T-helper 1 cell (primary cell): ENCODE measurements around the gene CCDC70.
A peak's percentile ranks its signal among the peaks of the same experiment; 100 is the strongest.

Experiments used
- DNase-seq, 5 donors: peaks; one replicate each; pipeline ENCODE4 v3.0.0-alpha.2; 2012 to 2020

The CCDC70 gene

DNA sequence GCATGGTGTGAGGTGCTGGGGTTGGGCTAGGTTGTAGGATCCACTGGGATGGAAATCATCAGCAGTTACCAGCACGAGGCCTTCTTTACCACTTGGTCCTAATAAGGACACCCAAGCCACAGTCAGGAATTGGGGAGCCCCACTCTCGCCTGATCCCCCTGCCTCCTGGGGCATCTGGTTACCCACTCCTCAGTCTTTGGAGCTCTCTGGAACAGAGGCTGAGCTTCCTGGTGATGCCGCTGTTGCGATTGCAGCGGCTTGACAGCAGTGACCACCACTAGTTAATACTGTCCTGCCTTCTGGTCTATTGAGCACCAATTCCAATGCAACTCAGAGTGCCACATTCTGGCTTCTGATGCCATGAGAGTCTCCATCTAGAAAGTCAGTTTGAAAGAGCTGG, 30.2 kb upstream of the CCDC70 start:
- DNase-seq = no peak

DNA sequence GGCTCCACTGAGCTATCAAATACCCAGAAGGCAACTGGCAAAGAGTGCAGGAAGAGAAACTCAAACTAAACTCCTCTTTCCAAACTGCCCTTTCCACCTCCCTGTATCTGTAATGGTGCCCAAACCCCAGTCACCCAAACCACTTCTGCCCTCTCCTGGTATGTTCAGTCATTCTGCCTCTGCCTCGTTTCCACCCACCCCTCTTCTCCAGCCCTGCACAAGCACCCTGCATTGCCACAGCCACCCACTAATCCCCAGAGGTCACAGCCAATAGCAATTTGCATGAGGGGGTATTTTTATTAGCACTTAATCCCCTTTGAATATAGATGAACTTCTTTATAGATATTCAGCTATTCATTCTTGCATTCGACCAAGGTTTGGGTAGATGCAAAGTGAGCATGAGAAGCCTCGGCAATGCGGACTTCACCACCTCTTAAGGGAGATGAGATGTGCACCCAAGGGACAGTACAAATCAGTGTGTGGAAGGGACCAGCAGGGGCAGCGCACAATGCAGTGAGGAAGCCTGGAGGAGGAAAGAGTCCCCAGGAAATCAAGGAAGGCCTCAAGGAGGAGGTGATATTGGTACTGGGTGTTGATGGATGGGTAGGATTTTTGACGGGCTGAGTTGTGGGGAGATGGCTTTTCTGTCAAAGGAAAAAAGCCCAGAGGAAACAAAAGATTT, 29.2 kb upstream of the CCDC70 start:
- DNase-seq = peak in 4 of 5 donors; percentile 43 to 57 (median 52)

DNA sequence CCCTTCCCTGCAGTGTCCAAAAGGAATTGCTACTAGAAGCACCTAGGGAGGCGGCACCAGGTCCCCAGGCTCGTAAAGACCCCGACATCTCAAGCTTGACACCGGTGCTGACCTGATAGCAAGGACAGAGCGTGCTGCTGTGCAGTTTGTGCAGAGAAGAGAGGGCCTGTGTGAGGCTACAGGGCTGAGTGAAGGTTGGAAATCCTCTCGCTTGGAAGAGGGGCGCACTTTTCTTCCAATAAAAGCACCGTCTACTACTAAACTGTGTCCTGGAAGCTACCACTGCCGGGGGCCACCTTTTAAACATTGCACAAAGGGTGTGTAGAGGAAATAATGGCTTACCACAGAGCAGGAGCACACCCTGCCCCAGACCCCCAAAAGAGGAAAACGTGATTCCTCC, 27.8 kb upstream of the CCDC70 start:
- DNase-seq = no peak

DNA sequence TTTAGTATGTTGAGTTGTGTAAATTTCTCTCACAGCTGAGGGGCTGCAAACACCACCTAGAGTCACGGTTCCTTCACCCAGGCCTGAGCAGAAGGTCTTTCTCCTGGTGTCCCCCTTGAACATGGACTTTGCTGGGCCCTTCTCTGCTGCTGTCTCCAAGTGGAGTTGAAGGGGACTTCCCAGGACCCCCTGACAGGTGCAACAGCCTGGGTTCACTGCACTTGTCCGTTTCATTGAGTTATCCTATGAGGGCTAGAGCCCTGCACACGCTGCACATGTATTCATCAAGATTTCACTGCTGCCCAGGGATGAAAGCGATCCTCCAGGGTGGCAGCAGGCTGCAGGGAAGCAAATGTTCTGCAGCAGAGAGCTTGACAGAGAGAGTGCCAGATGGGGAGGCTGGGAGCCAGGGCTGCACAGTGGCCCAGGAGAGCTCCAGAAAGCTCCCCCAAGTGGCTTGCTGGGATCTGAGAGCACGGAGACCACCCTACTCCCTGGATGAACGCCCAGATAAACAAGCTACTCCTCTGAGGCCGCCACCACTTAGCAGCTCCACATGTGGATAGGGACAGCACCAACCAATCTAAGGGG, 27.1 kb upstream of the CCDC70 start:
- DNase-seq = no peak

DNA sequence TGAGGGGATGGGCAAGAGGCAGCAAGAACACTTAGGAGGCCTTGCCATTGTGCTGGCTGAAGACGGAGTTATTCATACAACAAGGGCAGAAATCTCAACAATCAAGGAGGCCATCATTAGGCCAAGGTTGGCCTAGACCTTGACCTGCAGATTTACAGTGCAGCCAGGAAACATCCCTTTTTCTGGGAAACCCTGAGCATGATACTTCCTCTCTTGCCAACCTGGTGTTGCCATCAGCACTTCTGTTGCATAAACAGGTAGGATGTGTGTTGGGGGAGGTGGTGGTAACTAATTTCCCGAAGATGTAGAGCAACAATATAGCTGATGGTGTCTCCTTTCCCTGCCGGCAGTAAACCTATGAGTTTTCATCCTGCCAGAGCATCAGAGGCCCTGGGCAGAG, 24.8 kb upstream of the CCDC70 start:
- no peak for DNase-seq

DNA sequence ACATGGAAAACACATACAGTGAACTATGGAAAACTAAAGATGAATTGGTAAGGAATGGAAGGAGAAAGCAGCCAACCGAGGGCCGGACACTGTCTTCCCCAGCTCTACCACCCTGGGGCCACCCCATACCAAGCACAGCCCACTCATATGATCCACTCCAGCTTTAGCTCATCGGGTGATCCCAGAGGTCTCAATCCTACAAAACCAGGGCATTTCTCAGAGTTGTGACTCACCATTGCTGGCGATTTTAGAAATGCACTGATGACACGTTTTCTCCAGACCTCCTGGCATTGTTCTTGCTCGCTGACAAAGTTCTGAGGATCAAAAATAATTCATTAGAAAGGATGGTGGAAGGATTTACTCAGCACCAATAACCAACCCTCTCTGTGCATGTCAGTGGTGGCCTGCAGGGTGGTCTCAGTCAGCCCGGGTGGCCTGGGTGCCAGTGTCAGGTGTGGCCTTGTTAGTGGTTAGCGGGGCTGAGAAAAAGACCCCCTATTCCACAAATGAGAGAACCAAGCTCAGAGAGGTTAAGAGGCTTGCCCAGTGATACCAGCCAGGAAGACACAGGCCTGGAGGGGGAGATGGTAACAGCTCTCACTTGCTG, 23.4 kb upstream of the CCDC70 start:
- DNase-seq = no peak

DNA sequence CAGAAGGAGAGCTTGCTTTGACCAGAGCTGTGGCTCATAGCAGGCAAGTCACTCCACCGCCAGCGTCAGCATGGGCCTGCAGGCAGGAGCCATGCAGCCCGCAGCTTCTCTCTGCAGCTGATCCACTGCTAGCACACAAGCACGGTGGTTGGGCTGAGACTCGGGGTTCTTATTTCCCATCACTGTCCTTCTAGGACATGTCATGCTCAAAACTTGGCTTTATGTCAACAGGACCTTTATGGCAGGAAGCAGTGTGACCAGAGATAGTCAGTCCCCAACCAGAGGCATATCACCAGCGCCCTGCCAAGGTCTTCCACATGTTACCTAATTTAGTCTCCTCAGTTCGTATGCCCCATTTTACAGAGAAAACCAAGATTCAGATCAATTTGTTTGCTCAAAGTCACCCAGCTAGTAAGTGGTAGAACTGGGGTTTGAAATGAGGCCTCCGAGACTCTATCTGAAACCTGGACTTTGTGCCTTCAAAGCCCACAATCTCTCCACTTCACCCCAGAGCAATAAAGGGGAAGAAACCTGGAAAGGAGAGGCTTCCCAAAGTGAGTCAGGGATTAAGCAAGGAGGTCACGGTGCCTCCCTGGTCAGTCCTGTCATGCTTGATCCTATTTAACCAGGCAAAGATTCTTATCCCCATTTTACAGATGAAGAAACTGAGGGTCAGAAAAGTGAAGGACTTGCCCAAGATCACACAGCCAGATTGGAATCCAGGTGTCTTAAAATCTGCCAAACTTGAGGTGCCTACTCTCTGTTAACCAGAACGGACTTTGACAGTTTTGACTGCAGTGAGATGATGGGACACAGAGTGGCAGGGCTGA, 21.8 kb upstream of the CCDC70 start:
- DNase-seq = no peak

DNA sequence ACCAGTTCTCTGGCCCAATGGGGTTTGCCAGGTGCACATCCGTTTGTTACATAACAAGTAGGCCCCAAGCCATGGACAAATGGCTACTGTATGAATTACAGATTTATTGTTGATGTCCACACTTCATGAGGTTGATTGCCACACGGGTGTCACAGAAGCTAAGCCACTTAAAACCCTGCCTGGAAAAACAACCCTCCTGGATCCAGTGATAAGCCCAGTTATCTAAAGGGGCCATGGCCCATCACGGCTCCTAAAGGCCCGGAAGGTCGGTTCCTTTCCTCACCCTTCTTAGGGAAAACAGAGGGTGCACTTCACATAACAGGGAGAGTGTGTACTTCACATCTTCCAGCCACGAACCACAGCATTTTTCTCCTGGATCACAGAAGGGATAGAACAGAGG, 20.9 kb upstream of the CCDC70 start:
- DNase-seq = no peak

DNA sequence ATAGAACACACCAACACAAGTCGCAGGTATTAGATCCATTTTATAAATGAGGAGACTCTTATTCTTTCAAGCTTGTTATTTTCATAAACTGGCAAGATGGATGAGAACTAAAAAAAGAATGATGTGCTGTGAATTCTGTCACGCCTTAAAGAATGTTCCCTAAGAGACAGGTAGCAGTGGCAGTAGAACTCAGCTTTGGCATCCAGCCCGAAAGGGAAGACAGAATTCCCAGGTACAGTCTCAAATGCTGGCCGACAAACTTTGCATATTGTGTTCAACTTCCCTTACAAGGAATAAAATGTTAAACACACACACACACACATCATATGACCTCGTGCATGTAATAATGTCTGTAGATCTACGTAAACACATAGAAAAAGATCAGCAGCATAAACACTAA, 20.0 kb upstream of the CCDC70 start:
- DNase-seq = no peak

DNA sequence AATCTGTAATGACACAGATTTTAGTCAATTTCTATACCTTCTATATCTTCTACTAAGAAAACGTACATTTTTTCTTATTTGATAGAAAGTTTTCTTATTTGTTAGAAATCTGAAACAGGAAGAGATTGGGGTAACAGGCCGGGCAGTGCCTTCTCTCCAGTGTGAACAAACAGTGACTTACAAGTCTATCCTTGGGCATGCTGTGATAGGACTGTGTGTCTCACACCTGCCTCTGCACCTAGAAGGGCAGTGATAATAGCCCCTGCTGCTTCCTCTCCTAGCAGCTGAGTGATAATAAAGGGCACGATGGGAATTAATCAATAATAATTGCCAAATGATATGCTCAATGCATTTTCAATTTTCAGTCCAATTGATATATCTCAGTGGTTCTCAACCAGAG, 18.2 kb upstream of the CCDC70 start:
- no peak for DNase-seq

DNA sequence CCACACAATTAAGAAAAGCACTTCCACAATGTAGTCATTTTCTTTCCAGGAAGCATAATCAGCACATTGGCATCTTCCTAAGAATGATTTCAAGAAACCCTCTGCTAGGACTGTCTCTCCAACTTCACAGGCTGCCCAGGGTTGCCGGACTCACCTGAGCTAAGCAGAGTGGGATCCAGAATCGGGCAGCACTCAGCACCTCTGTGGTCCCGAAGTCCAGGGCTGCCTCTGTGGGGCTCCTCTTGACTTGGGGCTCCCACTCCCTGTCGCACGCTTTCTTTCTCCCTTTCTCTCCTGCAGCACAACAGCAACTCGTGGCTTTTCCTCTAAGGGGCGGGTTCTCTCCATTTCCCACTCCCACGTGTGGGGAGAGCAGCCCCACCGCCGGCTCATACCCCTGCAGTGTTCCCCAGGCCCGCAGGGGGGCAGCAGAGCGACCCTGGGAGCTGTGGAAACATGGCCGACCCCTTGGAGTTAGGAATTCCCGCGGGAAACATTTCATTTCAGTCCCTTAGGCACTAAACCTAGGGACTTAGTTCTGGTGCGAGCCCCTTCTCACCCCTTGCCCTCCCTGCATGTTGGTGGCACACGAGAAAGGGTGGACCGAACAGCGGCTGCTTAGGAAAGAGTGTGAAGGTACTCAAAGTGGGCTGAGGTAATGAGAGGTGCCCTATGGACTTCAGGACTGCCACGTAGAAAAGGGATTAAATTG, 16.8 kb upstream of the CCDC70 start, which contains the start of gene TMEM272:
Gene TMEM272 (minus strand): TSS at position 316 of the 712 bp plus-strand sequence. CDS start 6,647 bp downstream, outside the sequence.
- peak in 3 of 5 donors; percentile 25 to 42 (median 31) for DNase-seq

DNA sequence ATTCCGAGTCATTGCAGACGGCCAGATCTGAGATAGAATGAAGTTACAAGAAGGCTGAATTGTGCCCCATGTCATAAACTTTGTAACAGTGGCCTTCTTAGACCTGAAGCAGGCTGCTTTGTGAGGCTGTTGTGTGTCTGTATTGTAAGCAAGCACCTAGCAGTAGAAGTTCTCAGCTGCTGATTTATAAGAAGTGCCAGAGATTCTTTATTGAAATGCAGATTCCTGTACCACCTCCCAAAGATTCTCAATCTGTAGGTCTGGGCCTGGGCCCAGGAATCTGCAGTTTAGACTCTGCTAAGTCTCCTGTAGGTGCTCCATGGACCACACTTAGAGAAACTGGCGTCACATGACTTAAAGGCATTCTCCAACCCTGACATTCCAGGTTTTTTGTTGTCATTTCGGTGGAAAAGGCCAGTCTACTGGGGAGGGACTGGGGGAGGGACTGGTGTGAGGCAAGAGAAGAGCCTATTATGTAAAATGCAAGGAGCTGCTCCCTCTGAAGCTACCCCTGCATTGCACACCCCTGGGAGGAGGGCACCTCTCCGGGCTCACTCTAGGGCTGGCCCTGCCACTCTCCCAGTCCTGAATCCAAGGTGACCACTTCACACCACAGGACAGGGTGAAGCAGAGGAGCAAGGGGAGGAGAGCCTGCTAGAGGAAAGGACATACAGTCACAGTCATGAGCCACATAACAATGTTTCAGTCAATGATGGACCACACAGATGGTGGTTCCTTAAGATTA, 16.0 kb upstream of the CCDC70 start:
- DNase-seq = no peak

DNA sequence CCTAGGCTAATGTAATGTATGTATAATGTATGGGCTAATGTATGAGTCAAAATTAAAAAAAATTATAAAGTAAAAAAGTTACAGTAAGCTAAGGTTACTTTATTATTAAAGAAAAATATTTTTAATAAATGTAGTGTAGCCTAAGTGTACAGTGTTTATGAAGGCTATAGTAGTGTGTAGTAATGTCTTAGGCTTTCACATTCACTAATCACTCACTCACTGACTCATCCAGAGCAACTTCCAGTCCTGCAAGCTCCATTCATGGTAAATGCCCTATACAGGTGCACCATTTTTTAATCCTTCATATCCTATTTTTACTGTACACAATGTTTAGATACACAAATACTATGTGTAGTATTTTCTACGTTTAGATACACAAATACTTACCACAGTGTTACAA, 15.0 kb upstream of the CCDC70 start:
- no peak for DNase-seq

DNA sequence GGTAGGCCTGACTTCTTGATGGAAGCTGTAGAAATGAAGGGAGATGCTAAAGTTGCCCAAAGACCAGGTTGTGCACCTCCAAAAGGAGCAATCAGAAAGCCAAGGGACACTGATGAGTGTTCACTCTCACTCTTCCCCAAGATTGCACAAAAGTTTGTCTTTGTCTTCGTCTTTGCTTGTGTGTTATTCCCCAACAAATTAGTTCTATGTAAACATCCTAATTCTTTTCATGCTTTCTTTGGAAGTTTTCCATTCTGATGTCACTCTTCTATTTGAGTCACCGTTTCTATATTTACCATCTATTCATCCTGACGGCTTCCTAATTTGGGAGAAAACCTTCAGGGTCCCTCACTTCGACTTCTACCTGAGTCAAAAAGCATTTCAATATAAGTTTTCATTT, 13.1 kb upstream of the CCDC70 start:
- DNase-seq = no peak

DNA sequence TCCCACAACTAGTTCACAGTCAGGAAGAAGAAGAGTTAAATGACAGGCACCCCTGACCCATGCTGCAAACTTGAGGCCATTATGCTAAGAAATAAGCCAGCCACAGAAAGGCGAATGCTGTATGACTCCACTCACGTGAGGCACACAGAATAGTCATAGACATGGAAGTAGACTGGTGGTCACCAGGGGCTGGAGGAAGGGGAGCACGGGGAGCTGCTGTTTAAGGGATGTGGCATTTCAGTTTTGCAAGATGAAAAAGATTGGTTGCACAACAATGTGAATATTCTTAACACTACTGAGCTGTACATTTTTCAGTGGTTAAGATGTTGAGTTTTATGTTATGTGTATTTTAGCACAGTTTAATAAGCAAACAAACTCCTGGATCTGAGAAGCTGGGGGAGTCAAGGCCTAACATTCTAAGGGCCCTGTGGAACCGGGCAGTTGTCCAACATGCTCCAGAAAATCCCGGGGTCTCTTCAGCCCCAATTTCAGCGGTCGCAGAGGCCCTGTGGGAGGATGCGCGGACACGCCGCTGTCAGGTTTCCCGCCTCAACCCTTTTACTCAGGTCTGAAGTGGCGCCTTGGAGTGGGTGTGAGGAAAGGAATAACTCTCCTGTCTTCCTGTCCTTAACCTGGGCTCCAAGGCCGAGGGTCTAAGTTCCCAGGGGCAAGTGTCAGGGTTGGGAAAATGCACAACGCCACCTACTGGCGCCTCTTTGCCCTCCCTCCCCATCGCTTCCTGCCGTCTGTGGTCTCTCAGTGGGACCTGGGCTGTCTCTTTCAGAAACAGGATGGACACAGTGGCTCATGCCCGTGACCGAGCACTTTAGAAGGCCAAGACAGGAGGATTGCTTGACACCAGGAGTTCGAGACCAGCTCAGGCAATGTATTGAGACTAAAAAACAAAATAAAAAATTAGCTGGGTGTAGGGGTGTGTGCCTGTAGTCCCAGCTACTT, 12.3 kb upstream of the CCDC70 start:
- DNase-seq = peak in 2 of 5 donors; percentile 13 to 22

DNA sequence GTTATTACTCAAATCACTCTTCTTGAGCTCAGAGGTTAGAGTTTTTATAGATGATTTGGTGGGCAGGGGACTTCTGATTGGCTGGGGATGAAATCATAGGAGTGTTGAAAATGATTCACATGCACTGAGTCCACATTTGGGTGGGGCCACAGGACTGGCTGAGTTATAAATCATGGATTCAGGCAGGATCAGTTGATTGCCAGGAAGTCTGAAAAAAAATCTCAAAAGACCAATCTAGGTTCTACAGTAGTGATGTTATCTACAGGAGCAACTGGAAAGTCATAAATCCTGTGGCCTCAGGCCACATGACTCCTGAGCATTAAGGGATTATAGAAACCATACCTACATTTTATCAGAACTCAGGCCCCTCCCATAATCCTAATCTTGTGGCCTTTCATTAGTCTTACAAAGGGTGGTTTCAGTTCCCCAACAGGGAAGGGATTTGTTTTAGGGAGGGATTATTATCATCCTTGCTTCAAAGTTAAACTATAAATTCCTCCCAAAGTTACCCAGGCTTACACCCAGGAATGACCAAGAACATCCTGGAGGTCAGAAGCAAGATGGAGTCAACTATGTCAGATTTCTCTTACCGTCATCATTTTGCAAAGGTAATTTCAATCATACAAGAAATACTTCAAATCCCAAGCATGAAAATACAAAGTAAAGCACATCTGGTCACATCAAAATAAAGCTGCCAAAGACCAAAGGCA, 5.6 kb upstream of the CCDC70 start:
- no peak for DNase-seq

DNA sequence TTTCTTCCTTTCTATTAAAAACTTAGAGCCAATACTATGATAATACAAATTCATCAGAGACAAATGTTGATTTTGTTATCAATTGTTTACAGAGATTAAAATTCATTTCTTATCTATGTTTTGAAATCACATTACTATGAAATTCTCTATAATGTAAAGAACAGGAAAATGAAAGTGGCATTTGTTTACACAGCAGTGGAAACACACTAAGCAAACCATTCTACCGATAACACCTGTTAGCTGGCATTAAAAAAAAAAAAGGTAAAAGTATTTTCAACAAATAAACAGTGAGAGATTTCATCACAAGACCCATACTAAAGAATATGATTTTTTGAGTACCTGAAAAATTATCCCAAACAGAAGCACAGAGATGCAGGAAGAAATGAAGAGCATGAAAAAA, 4.8 kb upstream of the CCDC70 start:
- no peak for DNase-seq

DNA sequence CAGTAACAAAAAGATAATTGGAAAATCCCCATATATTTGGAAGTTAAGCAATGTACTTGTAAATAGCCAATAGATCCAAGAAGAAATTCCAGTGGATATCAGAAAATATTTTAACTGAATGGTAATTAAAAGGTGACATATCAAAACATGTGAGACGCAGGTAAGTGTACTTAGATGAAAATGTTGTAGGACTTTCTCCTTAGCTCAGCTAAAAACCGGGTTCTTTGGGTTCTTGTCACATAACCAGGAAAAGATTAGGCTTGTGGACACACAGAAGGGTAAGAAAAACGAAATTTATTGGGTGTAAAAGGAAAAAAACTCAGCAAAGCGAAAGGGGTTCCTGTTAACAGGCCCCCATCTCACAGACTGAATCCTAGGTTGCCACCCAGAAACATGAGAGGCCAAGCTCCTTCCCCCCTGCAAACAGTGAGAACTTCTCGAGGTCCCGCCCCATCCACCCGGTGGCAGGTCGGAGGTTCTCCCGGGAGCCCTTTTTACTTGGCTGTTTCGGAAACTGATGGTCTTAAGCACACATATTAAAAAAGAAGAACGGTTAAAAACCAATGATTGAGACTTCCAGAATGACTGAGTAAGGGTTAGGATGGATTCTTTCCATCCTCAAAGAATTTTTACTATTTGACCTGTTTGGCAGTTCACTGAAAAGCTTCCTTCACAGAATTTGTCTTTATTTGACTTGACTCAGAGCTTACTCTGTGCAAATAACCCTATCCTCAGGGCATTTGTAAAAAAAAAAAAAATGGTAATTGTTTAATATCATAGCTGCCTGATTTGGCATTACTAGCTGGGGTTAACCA, 3.1 kb upstream of the CCDC70 start:
- DNase-seq = no peak

DNA sequence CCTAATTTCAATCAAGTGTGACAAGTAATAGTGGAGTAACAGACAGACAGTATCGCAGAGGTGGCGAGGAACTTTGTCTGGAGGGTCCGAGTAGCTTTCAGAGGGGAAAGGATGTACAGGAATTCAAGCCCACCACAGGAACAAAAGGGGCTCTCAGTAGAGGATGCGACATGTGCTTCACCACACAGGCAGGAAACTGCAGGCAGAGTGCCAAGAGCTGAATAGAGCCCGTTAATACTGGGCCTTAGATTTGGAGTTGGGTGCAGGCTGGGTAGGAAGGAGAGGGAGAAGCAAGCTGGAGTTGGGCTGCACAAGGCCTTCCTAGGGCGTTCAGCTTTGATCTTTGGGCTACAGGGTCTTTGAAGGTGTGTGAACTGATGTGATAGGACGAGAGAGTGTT, 1.2 kb downstream of the CCDC70 start:
- DNase-seq = no peak
